Measurements from ENCODE around the gene GRIK3.

DNA sequence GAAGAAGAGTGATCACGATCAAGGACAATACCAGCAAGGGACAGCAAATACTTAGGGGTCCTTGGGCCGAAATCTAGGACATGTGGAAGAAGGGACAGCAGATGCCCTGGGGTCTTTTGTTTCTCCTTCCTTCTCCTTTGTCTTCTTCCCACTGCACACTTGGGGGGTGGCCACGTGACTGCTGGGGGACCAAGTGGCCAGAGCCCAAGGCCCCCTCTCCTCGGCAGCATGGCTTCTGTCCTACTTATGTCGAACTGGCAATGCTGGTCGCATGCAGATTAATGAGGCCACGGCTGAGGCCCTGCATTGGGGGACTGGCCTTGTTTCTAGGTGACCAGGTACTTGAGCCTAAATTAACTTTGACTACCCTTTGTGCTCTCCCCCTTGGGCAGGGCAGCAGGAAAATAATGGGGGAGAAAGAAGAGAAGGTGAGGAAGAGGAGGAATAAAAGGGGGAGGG lies 83.0 kb downstream of the GRIK3 start:
- TF ChIP-seq POLR2AphosphoS5 (IDR thresholded peaks at IDR 0.05; ENCODE audit: low read depth, low read length) (no peak), POLR2A (IDR thresholded peaks at IDR 0.05; ENCODE audit: low read depth, low read length) (no peak)

All from GM12892 (cell line).